Activated CD4-positive, alpha-beta T cell treated with anti-CD3 and anti-CD28 coated beads, Interleukin-2, Interleukin-4, amounts not matched to agents 100 ng/mL and 50 ng/mL, durations not matched to agents 16 hours and 8 hours (primary cell): ENCODE results near the gene BRF1.
"Not testable (repeated sequence)": the region's sequence is repeated elsewhere in the genome, so short reads cannot be mapped to it uniquely, and the experiment has no call there.

Source experiments
- DNase-seq: peaks from one replicate; pipeline ENCODE4 v3.0.0-alpha.2; 2020; ENCODE audit warnings: low spot score

Gene BRF1

DNA sequence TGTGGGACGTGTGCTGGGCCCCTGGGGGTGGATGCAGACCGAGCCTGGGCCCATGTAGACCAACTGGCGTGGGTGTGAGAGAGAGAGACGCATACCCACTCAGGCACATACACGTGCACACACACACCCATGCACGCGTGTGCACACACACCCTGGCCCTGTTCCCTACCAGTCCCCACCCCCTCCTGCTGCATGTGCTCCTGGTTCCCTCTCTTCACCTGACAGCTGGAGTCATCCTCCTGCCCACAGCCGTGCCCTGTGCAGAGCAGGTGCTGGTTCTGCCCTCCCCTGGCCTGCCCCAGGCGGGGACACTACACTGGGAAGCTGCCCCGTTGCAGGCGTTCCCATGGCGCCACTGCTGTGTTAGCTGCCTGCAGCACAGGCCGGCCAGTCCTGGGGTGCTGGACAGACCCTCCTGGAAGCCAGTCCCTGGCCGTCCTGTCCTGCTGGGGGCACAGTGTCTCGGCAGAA lies 32.3 kb upstream of the BRF1 start:
- no peak for DNase-seq

DNA sequence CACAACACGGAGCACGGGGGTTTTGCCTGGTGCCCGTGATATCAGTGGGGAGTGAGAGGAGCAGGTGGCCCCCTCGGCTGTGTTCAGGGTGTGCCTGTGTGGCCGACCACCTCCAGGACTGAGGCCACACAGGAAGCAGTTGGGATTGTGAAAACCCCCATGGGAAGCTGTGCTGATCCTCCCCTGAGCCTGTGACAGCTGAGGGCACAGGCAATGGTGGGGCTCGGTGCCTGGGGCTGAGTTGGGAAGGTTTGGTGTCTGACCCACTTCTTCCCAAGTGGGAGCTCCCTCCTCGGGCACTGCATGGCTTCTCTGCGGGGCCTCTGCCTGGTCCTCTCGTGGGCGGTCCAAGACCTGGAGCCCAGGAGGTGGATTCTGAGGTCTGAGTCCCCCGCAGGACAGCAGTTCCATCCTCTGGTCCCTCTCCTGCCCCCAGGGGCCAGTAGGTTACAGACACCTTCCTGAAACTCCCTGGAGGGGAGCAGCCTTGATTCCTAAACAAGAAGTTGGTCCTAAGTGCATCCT lies 31.6 kb upstream of the BRF1 start:
- DNase-seq, result no peak

DNA sequence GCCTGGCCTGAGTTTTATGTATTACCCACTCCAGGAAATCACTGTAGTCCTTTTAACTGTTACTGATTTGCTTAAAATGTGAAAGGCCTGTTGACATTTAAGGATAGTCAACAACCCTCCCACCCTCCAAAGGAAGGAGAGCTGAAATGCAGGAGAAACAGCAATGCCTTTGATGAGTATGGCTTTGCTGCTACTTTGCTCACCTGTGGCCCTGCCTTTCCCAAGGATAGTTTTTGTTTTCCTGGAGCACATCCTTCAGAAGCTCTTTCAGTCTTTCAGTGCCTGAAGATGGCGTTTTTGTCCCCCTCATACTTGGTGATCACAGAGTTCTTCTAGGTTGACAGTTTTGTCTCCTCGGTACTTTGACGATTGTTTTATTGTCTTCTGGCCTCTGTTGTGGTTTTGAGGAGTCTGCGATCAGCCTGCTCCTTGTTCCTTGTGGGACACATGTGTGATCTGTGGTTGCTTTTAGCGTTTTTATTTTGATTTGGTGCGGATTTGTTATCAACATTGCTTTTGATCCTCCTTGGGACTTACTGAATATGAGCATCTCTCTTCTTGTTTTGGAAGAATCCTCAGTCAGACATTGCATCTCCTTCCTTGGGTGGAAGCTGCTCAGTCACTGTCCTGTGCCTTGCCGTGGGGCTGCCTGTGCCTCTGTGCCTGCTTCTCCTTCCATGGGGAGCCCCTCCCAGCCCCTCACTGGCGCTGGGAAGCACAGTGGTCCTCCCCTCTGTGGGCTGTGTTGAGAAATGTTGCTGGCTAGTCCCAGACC lies 31.0 kb upstream of the BRF1 start:
- DNase-seq, result no peak

DNA sequence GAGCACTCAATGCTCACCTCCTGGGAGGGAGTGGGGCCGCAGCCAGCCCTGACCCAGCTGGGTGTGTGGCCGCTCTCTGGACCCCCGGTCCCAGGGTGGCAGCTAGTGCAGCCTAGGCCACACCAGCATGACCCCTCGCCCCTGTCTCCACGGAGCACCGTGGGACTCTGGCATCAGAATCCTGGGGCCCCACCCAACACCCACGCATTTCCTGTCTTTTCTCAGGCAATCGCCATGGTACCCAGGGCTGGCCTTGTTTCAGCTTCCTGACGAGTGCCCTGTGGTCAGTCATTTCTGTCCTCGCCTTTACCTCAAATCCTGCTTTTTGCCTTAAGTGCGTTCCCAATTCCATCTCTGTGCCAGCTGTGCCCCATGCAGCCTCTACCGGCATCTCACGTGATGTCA lies 29.7 kb upstream of the BRF1 start:
- DNase-seq, result no peak

DNA sequence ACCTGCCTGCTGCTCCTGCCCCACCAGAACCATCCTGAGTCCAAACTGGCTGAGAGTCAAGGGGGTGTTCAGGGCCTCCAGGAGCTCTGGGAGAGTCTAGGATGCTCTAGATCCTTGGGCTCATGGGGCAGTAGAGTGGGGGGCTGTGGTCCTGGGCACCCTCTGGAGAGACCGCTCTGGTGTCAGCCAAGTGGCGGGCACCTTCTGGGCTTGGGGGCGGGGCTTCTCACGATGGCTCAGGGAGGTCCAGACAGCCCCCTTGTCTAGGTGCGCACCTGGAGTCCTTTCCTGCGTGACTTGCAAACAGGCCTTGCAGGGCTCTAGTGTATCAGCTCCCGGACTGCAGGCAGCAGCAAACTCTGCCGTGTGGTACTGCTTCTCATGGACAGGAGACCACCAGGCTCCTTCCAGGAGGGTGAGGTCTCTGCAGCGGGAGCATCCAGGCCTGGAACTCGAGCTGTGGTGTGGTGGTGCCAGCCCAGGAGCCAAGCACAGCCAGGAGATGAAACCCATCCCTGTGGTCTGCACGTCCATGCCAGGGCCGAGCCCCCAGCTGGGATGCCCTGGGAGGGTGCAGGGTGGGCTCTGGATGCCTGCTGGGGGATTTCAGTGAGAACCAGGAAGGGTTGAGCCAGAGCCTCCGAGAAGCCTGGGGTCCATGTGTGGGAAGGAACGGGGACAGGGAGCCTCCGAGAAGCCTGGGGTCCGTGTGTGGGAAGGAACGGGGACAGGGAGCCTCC lies 28.8 kb upstream of the BRF1 start:
- DNase-seq, result no peak

GRCh38 chr14:105328678-105329390 lies 28.0 kb upstream of the BRF1 start:
- no peak for DNase-seq

- no peak for DNase-seq
These were observed 27.4 kb upstream of the BRF1 start for GRCh38 chr14:105328070-105328677.

- not testable (repeated sequence) for DNase-seq
These were observed 26.9 kb upstream of the BRF1 start for GRCh38 chr14:105327695-105328045.

GRCh38 chr14:105326891-105327694 lies 26.3 kb upstream of the BRF1 start:
- no peak for DNase-seq

GRCh38 chr14:105326568-105326867 lies 25.7 kb upstream of the BRF1 start:
- no peak for DNase-seq

DNA sequence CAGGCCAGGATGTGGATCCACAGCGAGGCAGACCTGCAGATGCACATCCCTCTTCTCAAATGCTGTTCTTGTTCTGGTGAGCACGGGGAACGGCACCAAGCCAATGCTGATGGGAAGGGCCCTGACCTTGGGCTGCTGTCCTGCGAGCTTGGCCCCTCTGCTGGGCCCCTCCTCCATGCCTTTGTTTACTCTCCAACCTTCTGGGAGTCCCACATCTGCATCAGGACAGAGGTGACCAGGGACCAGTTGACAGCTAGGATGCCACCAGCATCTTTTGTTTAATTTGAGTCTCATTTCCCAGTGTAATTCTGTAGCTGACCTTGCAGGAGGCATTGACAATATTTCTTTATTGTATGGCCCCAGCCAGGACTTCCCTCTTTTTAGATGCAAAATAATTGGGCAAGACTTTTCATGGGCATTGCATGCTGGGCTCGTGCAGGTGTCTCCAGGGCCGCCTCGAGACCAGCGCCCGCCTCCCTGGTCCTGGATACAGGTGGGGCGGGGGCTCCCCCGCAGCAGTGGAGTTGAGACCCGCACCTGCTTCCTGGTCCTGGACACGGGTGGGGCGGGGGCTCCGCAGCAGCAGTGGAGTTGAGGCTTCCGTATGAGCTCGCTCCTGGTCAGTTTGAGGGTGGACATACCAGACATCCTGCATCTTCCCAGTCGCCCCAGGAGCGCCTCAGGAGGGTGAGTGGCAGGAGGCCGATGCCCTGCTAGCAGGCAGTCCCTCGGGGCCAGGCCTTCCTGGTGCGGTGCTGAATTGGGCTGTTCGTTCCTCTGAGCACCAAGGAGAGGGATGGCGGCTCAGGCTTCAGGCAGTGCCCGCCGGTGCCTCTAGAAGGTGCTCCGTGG lies 25.1 kb upstream of the BRF1 start:
- no peak for DNase-seq

- DNase-seq, result no peak
These were observed 24.5 kb upstream of the BRF1 start for GRCh38 chr14:105325303-105325702.

- DNase-seq, result no peak
These were observed 24.1 kb upstream of the BRF1 start for GRCh38 chr14:105324871-105325270.

- DNase-seq, result no peak
These were observed 23.4 kb upstream of the BRF1 start for GRCh38 chr14:105324080-105324778.

DNA sequence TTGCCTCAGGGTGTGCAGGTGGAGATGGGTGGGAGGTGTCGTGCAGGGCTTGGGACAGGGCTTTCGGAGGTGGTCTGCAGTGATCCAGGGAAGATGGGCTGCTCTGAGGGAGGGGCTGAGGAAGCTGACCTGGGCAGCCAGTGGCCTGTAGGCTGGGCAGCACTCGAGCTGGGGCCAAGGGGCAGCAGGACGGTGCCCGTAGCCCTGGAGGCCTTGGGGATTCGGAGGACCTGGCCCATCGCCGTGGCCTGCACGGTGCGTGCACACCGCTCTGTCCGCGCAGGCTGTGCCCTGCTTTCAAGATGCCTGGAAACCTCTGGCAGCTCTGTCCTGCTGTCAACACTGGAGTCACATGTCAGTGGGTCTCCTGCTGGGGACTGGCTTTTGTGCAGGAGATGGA lies 22.9 kb upstream of the BRF1 start:
- no peak for DNase-seq

DNA sequence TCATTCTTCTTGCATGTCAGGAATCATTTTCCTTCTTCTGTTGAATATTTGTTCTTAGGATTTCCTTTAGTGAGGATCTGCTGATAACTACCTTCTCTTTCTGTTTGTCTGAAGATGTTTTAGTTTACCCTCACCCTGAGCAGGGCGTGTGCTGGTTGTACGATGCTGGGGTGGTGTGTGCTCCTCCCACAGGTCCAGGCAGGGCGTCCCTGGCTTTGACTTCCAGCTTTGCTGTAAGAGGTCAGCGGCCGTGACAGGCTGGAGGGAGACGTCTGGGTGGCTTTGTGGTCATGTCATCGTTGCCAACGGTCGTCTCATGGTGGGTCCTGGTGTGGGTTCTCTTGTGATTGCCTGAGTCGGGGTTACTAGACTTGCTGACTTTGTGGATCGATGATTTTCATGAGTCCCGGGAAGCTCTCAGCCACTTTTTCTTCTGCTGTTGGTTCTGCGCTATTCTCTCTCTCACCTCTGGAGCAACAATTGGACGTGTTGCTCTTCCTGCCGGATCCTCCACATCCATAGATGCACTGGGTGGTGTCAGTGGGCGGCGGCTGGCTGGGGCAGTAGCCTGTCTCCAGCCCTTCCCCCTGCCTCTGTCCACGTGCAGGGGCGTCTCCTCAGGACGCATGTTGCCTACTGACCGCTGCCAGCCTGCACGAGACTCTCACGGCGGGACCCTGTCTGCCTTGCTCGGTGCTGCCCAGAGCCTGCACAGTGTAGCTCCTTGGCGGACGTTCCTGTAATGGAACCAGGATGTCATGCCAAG lies 22.2 kb upstream of the BRF1 start:
- no peak for DNase-seq

DNA sequence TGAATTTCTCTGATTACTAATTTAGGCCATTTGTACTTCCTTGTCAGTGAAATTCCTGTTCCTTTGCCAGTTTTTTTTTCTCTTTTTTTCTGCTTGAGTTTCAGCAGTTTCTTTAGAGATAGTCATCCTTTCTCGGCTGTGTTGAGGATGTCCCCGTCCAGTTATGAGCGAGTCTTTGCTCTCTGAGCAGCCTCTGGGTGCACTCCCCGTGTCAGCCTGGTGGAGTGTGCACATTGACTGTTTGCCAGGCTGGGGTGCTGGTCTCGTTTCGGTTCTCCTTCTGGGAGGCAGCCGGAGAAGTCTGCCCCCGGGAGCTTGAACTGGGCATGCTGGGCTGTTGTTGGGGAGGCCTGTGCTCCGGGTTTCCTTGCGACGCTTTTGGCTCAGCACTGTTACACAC lies 16.7 kb upstream of the BRF1 start:
- no peak for DNase-seq

DNA sequence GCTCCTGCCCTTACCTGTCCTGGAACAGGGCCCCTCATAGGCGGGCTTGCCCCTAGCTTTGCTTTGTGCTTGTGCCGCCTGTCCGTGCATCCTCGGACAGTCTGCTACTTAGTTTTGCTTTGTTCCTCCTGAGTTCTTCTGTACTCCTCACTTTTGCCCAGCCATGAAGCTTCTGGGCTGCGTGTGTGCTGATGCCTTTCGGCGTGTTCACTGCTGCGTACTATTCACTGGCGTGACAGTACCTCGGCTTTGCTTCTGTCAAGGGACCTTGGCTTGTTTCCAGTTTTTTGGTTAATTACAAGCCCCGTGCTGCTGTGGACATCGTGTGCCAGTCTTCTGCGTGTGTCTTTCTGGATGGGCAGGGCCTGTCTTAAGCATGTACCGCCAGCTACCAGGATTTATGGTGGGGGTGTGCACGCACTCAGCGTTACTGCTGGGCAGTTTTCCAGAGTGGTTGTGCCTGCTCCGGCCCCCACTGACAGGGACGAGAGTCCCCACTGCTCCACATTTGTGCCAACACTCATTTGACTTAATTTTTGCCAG lies 16.2 kb upstream of the BRF1 start:
- DNase-seq, result no peak

- no peak for DNase-seq
These were observed 15.8 kb upstream of the BRF1 start for GRCh38 chr14:105316577-105316941.
